K562 (cell line): ENCODE data around the gene TDRD3. TPM values are rescaled to one million over a fixed set of nuclear protein-coding genes. Genes with fewer than 3 reads are reported as not detected.

Source experiments
- ATAC-seq: fragments of 200-7000 bp; cut with Tn5 transposase; 3 replicates; pipeline ENCODE4 v1.9.1; 2020; ENCODE audit warnings: moderate library complexity
- BruUV-seq: library from RNA; stranded (reverse); fragments of 400-500 nt; replicated peaks from 2 replicates; lab custom pipeline; 2021; lab: Mats Ljungman, UMichigan
- CTCF ChIA-PET: fragments of 300-600 bp; formaldehyde crosslinking; extraction: SDS; loops from one replicate; lab custom pipeline; 2021; ENCODE audit warnings: low intra/inter-chr PET ratio; lab: Yijun Ruan, JAX
- POLR2A ChIA-PET: fragments of 300-600, 350-650 bp; sonication (Branson Sonifier 250); formaldehyde crosslinking; extraction: SDS; loops from one replicate; lab custom pipeline; 2021; ENCODE audit warnings: antibody characterized with exemption, inconsistent platforms; lab: Yijun Ruan, JAX
- DNase-seq, 4 experiments: peaks; one replicate each; pipeline versions ENCODE4 v3.0.0 to v3.0.0-alpha.2; 2011 to 2018; ENCODE audit warnings: low spot score in 3 of 4, mixed read lengths in 3 of 4; ENCODE audit errors: extremely low read depth in 1 of 4
- FAIRE-seq: peaks from 2 replicates; lab custom pipeline; 2011; peaks lifted over from hg19 to GRCh38; lab: Jason Lieb, UNC
- H2AFZ ChIP-seq: 2 replicates; pipeline ENCODE4 v1.6.0; 2011; ENCODE audit warnings: low read depth, low read length, control low read depth, inconsistent platforms
- H3K27ac ChIP-seq: fragments of 200-600 bp; 3 replicates; pipeline ENCODE4 v1.8.0; 2011; ENCODE audit warnings: low read depth, mild to moderate bottlenecking, control low read depth, inconsistent platforms, low read length, moderate library complexity, mixed read lengths; ENCODE audit errors: extremely low read depth
- H3K27me3 ChIP-seq, 2 experiments: fragments of 300-600 bp in 1 of 2; 2 replicates in 1 of 2; 3 replicates in 1 of 2; pipeline versions ENCODE4 v1.6.0 to v1.8.0; 2011; ENCODE audit warnings: inconsistent platforms in 2 of 2, low read length in 2 of 2, mild to moderate bottlenecking in 1 of 2, mixed read lengths in 1 of 2, moderate library complexity in 1 of 2; ENCODE audit not compliant: control insufficient read depth in 2 of 2, insufficient read depth in 2 of 2
- H3K36me3 ChIP-seq: fragments of 300-600 bp; 3 replicates; pipeline ENCODE4 v1.8.0; 2011; ENCODE audit warnings: mild to moderate bottlenecking, low read length, inconsistent platforms; ENCODE audit not compliant: control insufficient read depth, insufficient read depth
- H3K4me1 ChIP-seq, 2 experiments: fragments of 200-600 bp in 1 of 2; replicated peaks in 1 of 2; 2 replicates in 1 of 2; 3 replicates in 1 of 2; pipeline versions ENCODE4 v1.5.1 to v1.8.0; 2011; ENCODE audit warnings: inconsistent platforms in 2 of 2, low read length in 2 of 2, mild to moderate bottlenecking in 1 of 2, mixed read lengths in 1 of 2, moderate library complexity in 1 of 2; ENCODE audit not compliant: control insufficient read depth in 2 of 2, insufficient read depth in 2 of 2
- H3K4me2 ChIP-seq: 2 replicates; pipeline ENCODE4 v1.6.1; 2011; ENCODE audit warnings: low read length, control low read depth, inconsistent platforms, mixed read lengths; ENCODE audit not compliant: insufficient read depth
- H3K4me3 ChIP-seq: fragments of 200-600 bp; sonication (generic), shearing (Covaris generic); 2 replicates; pipeline ENCODE4 v1.5.1; 2016; ENCODE audit warnings: control low read depth, inconsistent platforms
- H3K79me2 ChIP-seq: fragments of 200-600 bp; 3 replicates; pipeline ENCODE4 v1.8.0; 2011; ENCODE audit warnings: low read length, inconsistent platforms; ENCODE audit not compliant: control insufficient read depth, insufficient read depth
- H3K9ac ChIP-seq, 2 experiments: 2 replicates each; pipeline versions ENCODE4 v1.6.0 to v1.6.1; 2011; ENCODE audit warnings: low read depth in 2 of 2, low read length in 2 of 2, control low read depth in 1 of 2, inconsistent platforms in 1 of 2, mild to moderate bottlenecking in 1 of 2, mixed read lengths in 1 of 2; ENCODE audit not compliant: insufficient read depth in 1 of 2
- H3K9me1 ChIP-seq: one replicate; pipeline ENCODE4 v1.6.0; 2011; ENCODE audit warnings: inconsistent platforms, mild to moderate bottlenecking, low read length, moderate library complexity; ENCODE audit not compliant: control insufficient read depth, insufficient read depth
- H3K9me3 ChIP-seq: replicated peaks from 2 replicates; pipeline ENCODE4 v1.5.1; 2011; ENCODE audit warnings: low read depth, low read length, inconsistent platforms; ENCODE audit not compliant: control insufficient read depth, insufficient read depth
- H4K20me1 ChIP-seq: replicated peaks from 2 replicates; pipeline ENCODE4 v1.6.1; 2011; ENCODE audit warnings: low read length, inconsistent platforms, mixed read lengths; ENCODE audit not compliant: control insufficient read depth, insufficient read depth
- DNMT1 ChIP-seq: fragments of 450-650 bp; IDR thresholded peaks from 2 replicates; pipeline ENCODE4 v1.6.1; 2016; ENCODE audit warnings: antibody characterized with exemption, mild to moderate bottlenecking
- EZH2 ChIP-seq: IDR thresholded peaks from 2 replicates; pipeline ENCODE4 v1.6.1; 2012; ENCODE audit warnings: low read depth, mild to moderate bottlenecking, inconsistent platforms, low read length, borderline replicate concordance
- FOS ChIP-seq: IDR thresholded peaks from 3 replicates; pipeline ENCODE4 v1.6.1; 2011; ENCODE audit not compliant: insufficient read length; ENCODE audit errors: extremely low read depth
- FOXA1 ChIP-seq: fragments of 450-650 bp; IDR thresholded peaks from 2 replicates; pipeline ENCODE4 v1.6.1; 2016; ENCODE audit warnings: mild to moderate bottlenecking, borderline replicate concordance
- HNRNPK ChIP-seq: fragments of 200-400 bp; formaldehyde crosslinking; IDR thresholded peaks from one replicate; pipeline ENCODE4 v1.6.1; 2018; ENCODE audit warnings: mild to moderate bottlenecking, low read depth, low read length; ENCODE audit not compliant: poor library complexity, severe bottlenecking
- KAT8 ChIP-seq: fragments of 450-650 bp; IDR thresholded peaks from 2 replicates; pipeline ENCODE4 v1.6.1; 2016; ENCODE audit warnings: low read depth, mild to moderate bottlenecking
- KLF1 ChIP-seq: fragments of 450-650 bp; IDR thresholded peaks from 2 replicates; pipeline ENCODE4 v1.6.1; 2016; ENCODE audit warnings: missing genetic modification characterization, missing compliant biosample characterization
- MEF2D ChIP-seq: conservative IDR thresholded peaks from 2 replicates; pipeline ENCODE4 v1.6.1; 2016; ENCODE audit warnings: low read depth, missing genetic modification characterization, missing compliant biosample characterization
- NFE2 ChIP-seq: IDR thresholded peaks from 2 replicates; pipeline ENCODE4 v1.6.1; 2014; ENCODE audit warnings: antibody characterized with exemption, low read depth
- PHF21A ChIP-seq: fragments of 450-650 bp; IDR thresholded peaks from 2 replicates; pipeline ENCODE4 v1.6.1; 2017; ENCODE audit warnings: low read depth, borderline replicate concordance
- RNF2 ChIP-seq: sonication (generic); IDR thresholded peaks from 2 replicates; pipeline ENCODE4 v1.6.1; 2016
- SAFB ChIP-seq: fragments of 200-400 bp; formaldehyde crosslinking; IDR thresholded peaks from 2 replicates; pipeline ENCODE4 v1.6.1; 2017; ENCODE audit warnings: low read depth, low read length, borderline replicate concordance
- SMARCB1 ChIP-seq: IDR thresholded peaks from 2 replicates; pipeline ENCODE4 v1.6.1; 2011; ENCODE audit warnings: improper control_type of control experiment, low read depth; ENCODE audit not compliant: insufficient read length
- TAL1 ChIP-seq: fragments of 450-650 bp; IDR thresholded peaks from 2 replicates; pipeline ENCODE4 v1.6.1; 2016; ENCODE audit warnings: mild to moderate bottlenecking
- ZBTB8A ChIP-seq: fragments of 450-650 bp; IDR thresholded peaks from 2 replicates; pipeline ENCODE4 v1.6.1; 2018; ENCODE audit warnings: mild to moderate bottlenecking, moderate library complexity; ENCODE audit not compliant: partially characterized antibody
- ZC3H11A ChIP-seq: IDR thresholded peaks from 2 replicates; pipeline ENCODE4 v1.6.1; 2012; ENCODE audit warnings: low read depth, low read length, improper control_type of control experiment
- ZNF217 ChIP-seq: sonication (generic); formaldehyde crosslinking; IDR thresholded peaks from 2 replicates; pipeline ENCODE4 v1.8.0; 2022; ENCODE audit warnings: mild to moderate bottlenecking, missing genetic modification reagents
- WGBS: fragments of 100-300 bp; shearing (Covaris generic); methylation state at CpG from one replicate; pipeline ENCODE4 v1.1.6; 2016; ENCODE audit warnings: low coverage, mixed read lengths; ENCODE audit not compliant: insufficient coverage; ENCODE audit errors: missing lambda C conversion rate; 5-methylcytosine and 5-hydroxymethylcytosine counted together
- in situ Hi-C: fragments of 300-500 bp; cut with MboI; formaldehyde crosslinking; loops from 4 replicates; pipeline ENCODE4 v1.15.0; 2018; ENCODE audit warnings: inconsistent platforms, mixed read lengths
- intact Hi-C: fragments of 100-400 bp; cut with micrococcal nuclease; formaldehyde crosslinking; loops from 2 replicates; pipeline ENCODE4 v1.14.2; 2022
- polyA plus RNA-seq, 8 experiments: library from polyadenylated mRNA; depleted of rRNA in 4 of 8; stranded (reverse) in 5 of 8; unstranded in 3 of 8; fragments of >200 nt; fragmentation: Nextera tagmentation in 2 of 8; fragmentation: Illumina TruSeq in 1 of 8; extraction: Ambion mirVana in 2 of 8; extraction: Trizol in 1 of 8; gene quantifications; 2 replicates each; pipeline versions ENCODE4 v1.2.1 to v1.2.3, GENCODE V29; 2011 to 2014; ENCODE audit warnings: inconsistent platforms in 1 of 8, missing spikeins in 1 of 8
- total RNA-seq, 7 experiments: library from RNA; depleted of rRNA in 6 of 7; stranded (reverse); fragments of >200 nt in 6 of 7; fragmentation: Illumina TruSeq in 2 of 7; extraction: Trizol in 2 of 7; gene quantifications; 2 replicates each; pipeline versions ENCODE4 v1.2.1 to v1.2.3, GENCODE V29; 2011 to 2021; ENCODE audit warnings: low replicate concordance in 1 of 7
- TF ChIP-seq, protein P1 (sequence below): fragments of 450-650 bp; IDR thresholded peaks from 2 replicates; pipeline ENCODE4 v1.6.1; 2016; ENCODE audit warnings: antibody characterized with exemption
- TF ChIP-seq, protein P2 (sequence below): fragments of 250-450 bp; sonication (Bioruptor Pico); IDR thresholded peaks from 2 replicates; pipeline ENCODE4 v1.5.0; 2020; ENCODE audit warnings: mild to moderate bottlenecking
- TF ChIP-seq, protein P3 (sequence below): IDR thresholded peaks from 2 replicates; pipeline ENCODE4 v1.6.1; 2016; ENCODE audit warnings: missing genetic modification characterization, missing compliant biosample characterization

TDRD3 gene
- total and polyA plus RNA-seq, 9 of the 15 experiments (the other 6 are each of a cell fraction or from before 2014, with no cell fraction given), result 3.6 to 16.4 (median 9.5) TPM

DNA sequence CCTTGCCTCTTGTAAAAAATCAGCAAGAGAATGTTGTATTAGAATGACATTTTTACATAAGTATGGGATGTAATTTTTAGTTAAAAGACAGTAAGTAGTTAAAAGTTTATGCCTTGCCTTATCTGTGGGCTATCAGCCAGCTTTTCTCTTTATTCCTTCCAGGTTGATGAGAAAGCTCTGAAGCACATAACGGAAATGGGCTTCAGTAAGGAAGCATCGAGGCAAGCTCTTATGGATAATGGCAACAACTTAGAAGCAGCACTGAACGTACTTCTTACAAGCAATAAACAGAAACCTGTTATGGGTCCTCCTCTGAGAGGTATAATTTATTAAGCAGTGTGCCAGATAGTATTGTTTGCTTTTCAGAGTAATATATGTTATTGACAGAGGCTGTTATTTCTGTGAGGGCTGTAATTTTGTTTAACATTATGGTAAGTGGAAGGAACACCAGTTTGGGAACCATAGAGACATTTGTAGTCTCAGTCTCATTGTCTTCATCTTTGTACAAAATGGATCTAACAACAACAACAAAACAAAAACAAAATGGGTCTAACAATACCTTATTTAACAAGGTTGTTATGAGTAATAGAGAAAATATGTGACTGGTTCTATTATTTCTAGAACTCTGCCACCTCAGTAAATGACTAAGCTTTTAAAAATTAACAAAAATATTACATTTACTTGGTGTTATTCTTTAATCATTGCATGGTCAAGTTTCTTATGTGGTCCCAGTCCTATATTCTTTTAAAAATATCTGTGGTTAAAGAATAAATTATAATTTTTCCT, 112.8 kb downstream of the TDRD3 start:
- ATAC-seq (no peak), DNase-seq (no peak), FAIRE-seq (no peak)
- H3K36me3 ChIP-seq, result no peaks in the 10 kb centered on the region
- POLR2A ChIA-PET, result no interaction called here
- H3K9me1 ChIP-seq, result no peaks in the 10 kb centered on the region
- in situ Hi-C loops, result no loop called here
- no peak overlapping the region for H3K4me2 ChIP-seq
- no peak overlapping the region for H2AFZ ChIP-seq
- H3K27me3 ChIP-seq, result no peaks in the 10 kb centered on the region
- no peaks in the 10 kb centered on the region for H3K79me2 ChIP-seq
- WGBS, result 85% methylated on average over 2 of the region's 3 CpGs
- H3K27ac ChIP-seq, result no peak overlapping the region
- H3K4me3 ChIP-seq, result no peak overlapping the region
- no peak overlapping the region for H3K9ac ChIP-seq
- no peaks in the 10 kb centered on the region for H4K20me1 ChIP-seq
- H3K9me3 ChIP-seq, result no peaks in the 10 kb centered on the region
- CTCF ChIA-PET, result no interaction called here
- no TSS peak for BruUV-seq
- intact Hi-C loops, result no loop called here
- no peak for TF ChIP-seq DNMT1
- TF ChIP-seq, protein P1, sequence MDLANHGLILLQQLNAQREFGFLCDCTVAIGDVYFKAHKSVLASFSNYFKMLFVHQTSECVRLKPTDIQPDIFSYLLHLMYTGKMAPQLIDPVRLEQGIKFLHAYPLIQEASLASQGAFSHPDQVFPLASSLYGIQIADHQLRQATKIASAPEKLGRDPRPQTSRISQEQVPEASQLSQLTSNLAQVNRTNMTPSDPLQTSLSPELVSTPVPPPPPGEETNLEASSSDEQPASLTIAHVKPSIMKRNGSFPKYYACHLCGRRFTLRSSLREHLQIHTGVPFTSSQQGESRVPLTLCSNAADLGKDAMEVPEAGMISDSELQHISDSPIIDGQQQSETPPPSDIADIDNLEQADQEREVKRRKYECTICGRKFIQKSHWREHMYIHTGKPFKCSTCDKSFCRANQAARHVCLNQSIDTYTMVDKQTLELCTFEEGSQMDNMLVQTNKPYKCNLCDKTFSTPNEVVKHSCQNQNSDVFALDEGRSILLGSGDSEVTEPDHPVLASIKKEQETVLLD, result no peak
- no peak for TF ChIP-seq SAFB
- TF ChIP-seq MEF2D (tag), result no peak
- no peak for TF ChIP-seq ZBTB8A
- TF ChIP-seq, protein P2, sequence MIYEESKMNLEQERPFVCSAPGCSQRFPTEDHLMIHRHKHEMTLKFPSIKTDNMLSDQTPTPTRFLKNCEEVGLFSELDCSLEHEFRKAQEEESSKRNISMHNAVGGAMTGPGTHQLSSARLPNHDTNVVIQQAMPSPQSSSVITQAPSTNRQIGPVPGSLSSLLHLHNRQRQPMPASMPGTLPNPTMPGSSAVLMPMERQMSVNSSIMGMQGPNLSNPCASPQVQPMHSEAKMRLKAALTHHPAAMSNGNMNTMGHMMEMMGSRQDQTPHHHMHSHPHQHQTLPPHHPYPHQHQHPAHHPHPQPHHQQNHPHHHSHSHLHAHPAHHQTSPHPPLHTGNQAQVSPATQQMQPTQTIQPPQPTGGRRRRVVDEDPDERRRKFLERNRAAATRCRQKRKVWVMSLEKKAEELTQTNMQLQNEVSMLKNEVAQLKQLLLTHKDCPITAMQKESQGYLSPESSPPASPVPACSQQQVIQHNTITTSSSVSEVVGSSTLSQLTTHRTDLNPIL (CRISPR knock-in tag), result no peak
- no peak for TF ChIP-seq KLF1
- TF ChIP-seq NFE2, result no peak
- no peak for TF ChIP-seq ZNF217
- no peak for TF ChIP-seq PHF21A
- no peak for TF ChIP-seq TAL1
- TF ChIP-seq ZC3H11A, result no peak
- TF ChIP-seq EZH2, result no peak
- no peak for TF ChIP-seq FOS
- TF ChIP-seq SMARCB1, result no peak
- TF ChIP-seq KAT8, result no peak
- TF ChIP-seq, protein P3, sequence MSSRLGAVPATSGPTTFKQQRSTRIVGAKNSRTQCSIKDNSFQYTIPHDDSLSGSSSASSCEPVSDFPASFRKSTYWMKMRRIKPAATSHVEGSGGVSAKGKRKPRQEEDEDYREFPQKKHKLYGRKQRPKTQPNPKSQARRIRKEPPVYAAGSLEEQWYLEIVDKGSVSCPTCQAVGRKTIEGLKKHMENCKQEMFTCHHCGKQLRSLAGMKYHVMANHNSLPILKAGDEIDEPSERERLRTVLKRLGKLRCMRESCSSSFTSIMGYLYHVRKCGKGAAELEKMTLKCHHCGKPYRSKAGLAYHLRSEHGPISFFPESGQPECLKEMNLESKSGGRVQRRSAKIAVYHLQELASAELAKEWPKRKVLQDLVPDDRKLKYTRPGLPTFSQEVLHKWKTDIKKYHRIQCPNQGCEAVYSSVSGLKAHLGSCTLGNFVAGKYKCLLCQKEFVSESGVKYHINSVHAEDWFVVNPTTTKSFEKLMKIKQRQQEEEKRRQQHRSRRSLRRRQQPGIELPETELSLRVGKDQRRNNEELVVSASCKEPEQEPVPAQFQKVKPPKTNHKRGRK (tag), result no peak
- TF ChIP-seq FOXA1, result no peak
- no peak for TF ChIP-seq HNRNPK
- no peak for TF ChIP-seq RNF2
- no peaks in the 10 kb centered on the region for H3K4me1 ChIP-seq
